Karpas-422 (cell line): ENCODE measurements around the gene SERPINI1. TPM values are rescaled to one million over a fixed set of nuclear protein-coding genes. Genes with fewer than 3 reads are reported as not detected.

ENCODE experiments used
- DNase-seq: peaks from one replicate; pipeline ENCODE4 v3.0.0-alpha.2; 2015
- H2AFZ ChIP-seq: fragments of 200-600 bp; sonication (generic); 2 replicates; pipeline ENCODE4 v1.6.1; 2014; ENCODE audit warnings: antibody characterized with exemption, low read length, mixed read lengths
- H3K27ac ChIP-seq: fragments of 200-600 bp; sonication (generic); 2 replicates; pipeline ENCODE4 v1.5.1; 2014; ENCODE audit warnings: mild to moderate bottlenecking, low read length, moderate library complexity
- H3K27me3 ChIP-seq: fragments of 200-600 bp; sonication (generic); 2 replicates; pipeline ENCODE4 v1.6.1; 2014; ENCODE audit warnings: low read length, mixed read lengths
- H3K36me3 ChIP-seq: fragments of 200-600 bp; sonication (generic); 2 replicates; pipeline ENCODE4 v1.6.1; 2014; ENCODE audit warnings: low read length, mixed read lengths; ENCODE audit not compliant: insufficient read depth
- H3K4me1 ChIP-seq: fragments of 200-600 bp; sonication (generic); 2 replicates; pipeline ENCODE4 v1.6.1; 2014; ENCODE audit warnings: mild to moderate bottlenecking, low read length, mixed read lengths
- H3K4me2 ChIP-seq: fragments of 200-600 bp; sonication (generic); 2 replicates; pipeline ENCODE4 v1.6.1; 2014; ENCODE audit warnings: low read length, low read depth, mild to moderate bottlenecking; ENCODE audit not compliant: poor library complexity, severe bottlenecking
- H3K4me3 ChIP-seq: fragments of 200-600 bp; sonication (generic); 2 replicates; pipeline ENCODE4 v1.5.1; 2014; ENCODE audit warnings: mild to moderate bottlenecking, antibody characterized with exemption, low read length, mixed read lengths
- H3K79me2 ChIP-seq: fragments of 200-600 bp; sonication (generic); 2 replicates; pipeline ENCODE4 v1.6.1; 2014; ENCODE audit warnings: mild to moderate bottlenecking, low read length, mixed read lengths
- H3K9ac ChIP-seq: fragments of 200-600 bp; sonication (generic); 2 replicates; pipeline ENCODE4 v1.6.0; 2014; ENCODE audit warnings: low read length
- H3K9me2 ChIP-seq: fragments of 200-600 bp; sonication (generic), shearing (Covaris generic); replicated peaks from 2 replicates; pipeline ENCODE4 v1.6.0; 2014; ENCODE audit warnings: mild to moderate bottlenecking, low read length, moderate library complexity; ENCODE audit not compliant: insufficient read depth
- H3K9me3 ChIP-seq: fragments of 300-700, 200-600 bp; sonication (generic); 2 replicates; pipeline ENCODE4 v1.6.1; 2014; ENCODE audit warnings: low read length, mixed read lengths
- H4K20me1 ChIP-seq: fragments of 200-600 bp; sonication (generic); 2 replicates; pipeline ENCODE4 v1.6.1; 2014; ENCODE audit warnings: mild to moderate bottlenecking, antibody characterized with exemption, low read length, low read depth; ENCODE audit not compliant: insufficient read depth
- small RNA-seq: library from RNA; depleted of rRNA; stranded (forward); fragments of <200 nt; gene quantifications from one replicate; pipeline ENCODE3, GENCODE V24; 2014
- total RNA-seq: library from RNA; depleted of rRNA; stranded (reverse); fragments of >200 nt; shearing (Covaris generic); gene quantifications from 2 replicates; pipeline ENCODE4 v1.2.3, GENCODE V29; 2014; ENCODE audit warnings: low replicate concordance; rRNA removed

SERPINI1 gene
- total RNA-seq, 1 experiment from 2014 or later = not detected

DNA sequence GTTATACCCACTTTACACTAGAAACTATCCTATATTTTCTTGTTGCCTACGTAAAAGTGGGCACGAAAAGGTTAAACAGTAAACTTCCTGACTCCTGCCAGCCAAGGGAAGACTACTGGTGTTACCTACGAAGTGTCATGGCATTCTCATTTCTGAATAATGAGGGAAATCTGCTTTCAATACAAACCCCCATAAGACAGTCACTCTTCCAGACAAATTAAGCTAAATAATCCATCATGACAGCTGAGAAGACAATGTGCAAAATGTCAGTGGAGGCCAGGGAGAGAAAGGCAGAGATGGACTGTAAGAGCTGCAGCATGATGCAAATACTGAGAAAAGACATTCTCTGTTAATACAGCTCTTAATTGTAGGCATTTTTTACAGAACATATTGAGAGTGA lies 136.5 kb downstream of the SERPINI1 start:
- Histone ChIP-seq H3K4me3 (no peak overlapping the region), H3K9ac (no peak overlapping the region), H2AFZ (no peak overlapping the region), H3K4me2 (no peak overlapping the region), H3K4me1 (no peaks in the 10 kb centered on the region), H3K36me3 (no peaks in the 10 kb centered on the region), H3K27ac (no peak overlapping the region), H4K20me1 (no peaks in the 10 kb centered on the region), H3K9me3 (no peaks in the 10 kb centered on the region), H3K79me2 (no peaks in the 10 kb centered on the region), H3K27me3 (no peaks in the 10 kb centered on the region), H3K9me2 (no peaks in the 10 kb centered on the region)
- DNase-seq = no peak

GRCh38 chr3:167872941-167873340 lies 137.4 kb downstream of the SERPINI1 start:
- Histone ChIP-seq H2AFZ (no peak overlapping the region), H3K9ac (no peak overlapping the region), H3K27ac (no peak overlapping the region), H3K36me3 (no peaks in the 10 kb centered on the region), H3K4me1 (no peaks in the 10 kb centered on the region), H3K79me2 (no peaks in the 10 kb centered on the region), H3K27me3 (no peaks in the 10 kb centered on the region), H3K9me2 (no peaks in the 10 kb centered on the region), H3K9me3 (no peaks in the 10 kb centered on the region), H3K4me2 (no peak overlapping the region), H3K4me3 (no peak overlapping the region), H4K20me1 (no peaks in the 10 kb centered on the region)
- DNase-seq = no peak

- no peak overlapping the region for H3K4me2 ChIP-seq
- H4K20me1 ChIP-seq = no peaks in the 10 kb centered on the region
- DNase-seq = no peak
- no peaks in the 10 kb centered on the region for H3K9me2 ChIP-seq
- no peak overlapping the region for H3K27ac ChIP-seq
- no peaks in the 10 kb centered on the region for H3K9me3 ChIP-seq
- no peaks in the 10 kb centered on the region for H3K4me1 ChIP-seq
- H3K36me3 ChIP-seq = no peaks in the 10 kb centered on the region
- H3K27me3 ChIP-seq = no peaks in the 10 kb centered on the region
- no peaks in the 10 kb centered on the region for H3K79me2 ChIP-seq
- no peak overlapping the region for H3K9ac ChIP-seq
- H2AFZ ChIP-seq = no peak overlapping the region
- H3K4me3 ChIP-seq = no peak overlapping the region
Observed at GRCh38 chr3:167874671-167875372, 139.3 kb downstream of the SERPINI1 start.

Small RNAs within 50 kb of the gene (small RNA-seq; reads per million reads assigned to genes)
- not detected for gene HMGN1P8

Other genes starting within 250 kb of the SERPINI1 start
- gene WDR49, start 81.8 kb upstream of the SERPINI1 start, total RNA-seq = 0.58 TPM in 1 of 2 replicates, not detected in the other
- gene PDCD10, start 829 bp upstream of the SERPINI1 start, total RNA-seq = 65.5 and 75.0 TPM in 2 replicates